HG02763 (cell line): Measurements from ENCODE around the gene NSF.
"Not testable (repeated sequence)": the region's sequence is repeated elsewhere in the genome, so short reads cannot be mapped to it uniquely, and the experiment has no call there.

Experiments used
- ATAC-seq: cut with Tn5 transposase; IDR thresholded peaks from one replicate; pipeline ENCODE4 v1.9.1; 2021; ENCODE audit warnings: mild to moderate bottlenecking, moderate library complexity; ENCODE audit not compliant: unreplicated experiment

Gene NSF

DNA sequence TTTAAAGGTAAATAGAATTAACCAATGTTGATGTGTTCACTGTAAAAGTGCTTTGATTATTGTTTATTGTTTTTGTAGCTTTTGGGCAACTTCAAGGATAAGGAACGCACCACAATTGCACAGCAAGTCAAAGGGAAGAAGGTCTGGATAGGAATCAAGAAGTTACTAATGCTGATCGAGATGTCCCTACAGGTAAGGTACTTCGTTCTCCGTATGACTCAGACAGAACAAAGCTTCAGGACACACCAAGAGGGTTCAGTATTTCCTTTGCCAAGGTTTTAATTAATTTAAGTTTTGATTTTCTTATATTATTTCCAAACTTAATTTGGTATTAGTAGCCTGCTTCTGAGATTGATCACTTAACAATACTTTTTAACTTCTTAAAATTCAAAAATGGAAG is 161.0 kb downstream of the NSF start:
- ATAC-seq, result no peak

DNA sequence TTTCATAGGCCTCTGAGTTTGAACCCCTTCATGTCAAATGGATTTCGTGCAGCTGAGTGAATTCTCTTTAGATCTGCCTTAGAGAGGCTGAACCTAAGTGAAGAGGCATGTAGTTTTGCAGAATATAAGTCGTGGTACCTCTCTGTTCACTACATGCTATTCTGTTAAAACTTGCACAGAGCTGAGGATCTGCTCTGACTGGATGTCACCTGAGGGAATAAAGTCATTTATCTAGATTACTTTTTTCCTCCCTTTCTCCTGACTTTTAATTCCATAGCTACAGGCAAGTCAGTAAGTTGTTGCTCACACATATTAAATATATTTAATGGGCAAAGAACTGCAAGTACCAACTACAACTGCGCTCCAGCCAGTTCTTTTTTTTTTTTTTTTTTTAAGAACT is 163.3 kb downstream of the NSF start:
- ATAC-seq, result no peak

DNA sequence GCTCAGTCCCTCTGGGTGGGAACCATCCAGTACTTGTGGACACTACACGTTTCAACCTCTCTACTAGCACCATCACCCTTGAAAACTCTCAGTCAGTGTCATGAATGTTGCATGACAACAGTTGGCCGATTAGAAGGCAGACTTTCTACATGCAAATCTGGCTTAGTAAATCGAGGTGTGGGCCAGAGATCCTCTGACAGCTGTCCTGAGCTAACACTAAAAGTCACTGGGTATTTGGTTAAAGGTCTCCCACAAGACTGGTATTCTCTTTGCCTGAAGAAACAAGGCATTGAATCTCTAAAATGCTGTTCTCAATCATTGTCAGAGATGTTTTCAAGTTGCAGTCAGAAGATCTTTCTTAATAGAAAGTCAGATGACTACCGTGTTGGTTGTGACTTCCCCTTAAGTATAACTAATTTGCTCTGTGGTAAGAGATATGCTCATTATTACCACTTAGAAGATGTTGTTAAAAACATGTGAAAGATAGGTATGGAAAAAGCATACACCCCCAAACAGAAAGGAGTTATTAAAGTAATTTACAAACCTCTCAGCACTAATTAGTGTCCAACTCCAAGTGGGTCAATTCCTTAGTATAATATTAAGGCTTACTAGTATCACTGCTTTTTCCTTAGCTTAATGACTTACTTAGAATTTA is 165.7 kb downstream of the NSF start:
- no peak for ATAC-seq

DNA sequence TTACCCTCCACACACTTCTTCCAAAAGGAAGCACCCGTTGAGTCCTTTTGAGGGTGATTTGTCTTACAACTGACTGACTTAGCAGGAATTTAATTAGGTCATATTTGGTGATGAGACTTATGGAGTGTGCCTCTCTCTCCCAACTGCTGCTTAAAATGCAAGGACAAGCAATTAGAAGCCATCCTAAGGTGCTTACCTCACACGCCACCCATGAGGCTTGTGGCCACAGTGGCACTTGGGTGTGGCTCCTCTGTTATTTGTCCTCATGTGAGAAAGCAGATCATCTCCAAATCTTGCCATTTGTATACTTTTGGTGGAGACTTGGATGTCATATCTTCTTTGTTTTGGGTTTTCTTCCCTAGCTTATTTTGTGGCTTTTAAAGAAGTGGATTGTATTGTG is 166.4 kb downstream of the NSF start:
- no peak for ATAC-seq

DNA sequence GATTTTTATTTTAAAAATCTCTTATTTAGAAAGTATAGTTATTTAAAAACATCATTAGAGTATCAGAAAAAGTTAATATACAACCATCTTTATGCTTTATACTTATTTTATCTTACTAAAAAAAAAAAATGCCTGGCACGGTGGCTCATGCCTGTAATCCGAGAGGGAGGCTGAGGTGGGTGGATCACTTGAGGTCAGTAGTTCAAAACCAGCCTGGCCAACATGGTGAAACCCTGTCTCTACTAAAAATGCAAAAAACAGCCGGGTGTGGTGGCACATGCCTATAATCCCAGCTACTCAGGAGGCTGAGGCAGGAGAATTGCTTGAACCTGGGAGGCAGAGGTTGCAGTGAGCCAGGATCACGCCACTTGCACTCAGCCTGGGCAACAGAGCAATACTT is 167.1 kb downstream of the NSF start:
- not testable (repeated sequence) for ATAC-seq

DNA sequence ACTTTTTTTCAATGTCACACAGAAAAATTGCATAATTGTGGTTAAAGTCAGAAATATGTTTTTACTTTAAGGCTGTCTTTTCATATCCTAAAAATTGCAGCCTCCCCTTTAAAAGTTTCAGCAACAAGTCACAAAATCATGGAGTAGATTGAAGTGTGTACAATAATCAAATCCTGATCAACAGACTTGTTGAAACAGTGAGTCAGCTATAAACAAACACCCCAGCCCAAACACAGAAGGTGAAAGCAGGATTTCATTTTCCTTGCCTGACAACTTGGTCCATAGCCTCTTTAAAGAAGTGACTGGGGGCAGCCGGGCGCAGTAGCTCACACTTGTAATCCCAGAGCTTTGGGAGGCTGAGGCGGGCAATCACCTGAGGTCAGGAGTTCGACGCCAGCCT is 168.1 kb downstream of the NSF start:
- ATAC-seq, result no peak

DNA sequence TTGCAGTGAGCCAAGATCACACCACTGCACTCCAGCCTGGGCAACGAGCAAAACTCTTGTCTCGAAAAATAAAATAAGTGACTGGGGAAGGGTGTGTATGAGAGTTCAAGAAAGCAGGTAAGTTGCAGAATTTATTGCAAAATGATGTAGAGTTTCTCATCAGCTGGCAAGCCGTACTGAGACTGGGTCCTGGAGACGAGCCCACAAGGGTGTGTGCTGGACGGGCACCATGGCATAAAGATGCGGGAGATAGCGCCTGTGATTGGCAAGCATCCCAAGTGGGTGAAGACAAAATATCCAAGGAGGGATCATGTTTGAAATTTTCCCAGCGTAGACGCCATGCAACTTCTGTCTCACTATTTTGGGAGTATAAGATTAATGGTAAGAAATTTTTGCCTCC is 168.7 kb downstream of the NSF start:
- ATAC-seq, result no peak

DNA sequence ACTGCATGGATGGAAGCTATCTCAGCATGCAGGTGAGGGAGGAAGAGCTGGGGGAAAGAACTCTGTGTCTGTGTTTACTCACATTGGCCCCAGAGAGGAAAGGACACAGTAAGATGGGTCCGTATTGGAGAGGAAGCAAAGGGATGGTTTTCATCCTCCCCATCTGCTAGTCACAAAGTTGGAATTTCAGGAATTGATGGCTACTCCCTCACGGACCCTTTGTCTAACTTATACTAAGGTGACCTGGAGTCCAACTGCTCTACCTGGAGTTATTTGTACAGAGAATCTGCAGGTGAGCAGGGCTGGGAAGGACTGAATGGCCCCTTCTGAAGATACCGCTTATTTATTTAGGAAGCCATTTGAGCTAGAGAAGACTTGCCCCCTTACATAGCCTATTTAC is 172.9 kb downstream of the NSF start:
- ATAC-seq, result no peak

DNA sequence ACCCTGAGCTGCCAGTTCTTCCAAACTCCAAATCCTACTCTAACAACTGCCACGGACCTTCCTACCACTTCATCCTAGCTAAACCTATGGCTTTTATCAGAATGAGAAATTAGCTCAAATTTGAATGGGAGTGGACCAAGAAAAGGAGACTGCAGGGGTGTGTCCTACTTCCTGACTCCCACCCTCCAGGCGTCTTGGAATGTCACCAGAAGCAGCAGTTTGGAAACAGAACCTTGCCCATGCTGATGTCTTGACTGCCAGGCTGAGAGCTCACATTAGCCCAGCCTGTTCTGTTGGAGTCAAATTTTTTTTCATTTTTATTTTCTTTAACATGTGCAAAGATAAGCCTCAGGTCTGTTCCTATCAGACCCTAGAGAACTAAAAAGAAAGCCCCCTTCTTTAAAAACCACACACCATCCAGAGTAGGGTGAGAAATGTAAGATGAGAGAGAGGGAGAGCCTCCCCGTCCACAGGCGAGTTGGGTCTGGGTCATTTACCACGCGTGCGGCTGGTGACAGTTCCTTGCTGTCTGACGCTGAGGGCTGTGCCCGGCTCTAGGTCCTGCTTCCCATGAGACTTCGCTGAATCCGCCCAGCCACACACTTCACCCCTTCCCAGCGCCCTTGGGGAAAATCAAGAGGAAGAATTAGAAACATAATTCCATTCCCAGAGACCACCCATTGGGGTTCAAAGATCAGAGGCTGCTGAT is 173.7 kb downstream of the NSF start:
- no peak for ATAC-seq

DNA sequence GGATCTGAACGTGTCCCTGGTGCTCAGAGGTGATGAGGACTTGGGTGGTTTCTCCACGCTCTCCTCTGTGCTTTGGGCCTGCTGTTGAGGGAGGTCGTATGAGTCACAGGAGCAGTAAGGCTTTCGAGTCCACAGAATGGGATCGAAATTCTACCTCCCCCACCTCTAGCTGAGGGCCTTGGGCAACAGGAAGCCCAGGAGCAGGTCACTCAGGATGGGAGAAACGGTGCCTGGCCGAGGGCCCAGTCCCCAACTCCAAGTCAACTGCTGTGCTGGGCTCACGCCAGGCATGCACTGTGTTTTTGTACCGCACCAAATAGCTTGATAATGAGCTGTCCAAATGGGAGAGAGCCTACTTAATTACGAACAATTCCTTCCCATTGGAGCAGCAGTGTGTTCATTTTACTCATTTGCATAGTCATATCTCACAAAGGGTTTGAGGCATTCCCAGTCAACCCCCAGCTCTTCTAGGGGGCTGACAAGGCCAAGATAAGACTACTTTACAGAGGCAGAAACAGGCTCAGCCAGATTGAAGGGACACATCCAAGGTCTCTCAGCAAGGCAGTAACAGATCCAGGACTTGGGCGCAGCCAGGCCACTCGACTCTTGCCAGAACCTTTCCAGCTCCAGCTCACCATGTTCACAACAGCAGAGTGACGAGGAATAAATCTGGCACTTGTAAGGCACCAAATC is 174.4 kb downstream of the NSF start:
- no peak for ATAC-seq

DNA sequence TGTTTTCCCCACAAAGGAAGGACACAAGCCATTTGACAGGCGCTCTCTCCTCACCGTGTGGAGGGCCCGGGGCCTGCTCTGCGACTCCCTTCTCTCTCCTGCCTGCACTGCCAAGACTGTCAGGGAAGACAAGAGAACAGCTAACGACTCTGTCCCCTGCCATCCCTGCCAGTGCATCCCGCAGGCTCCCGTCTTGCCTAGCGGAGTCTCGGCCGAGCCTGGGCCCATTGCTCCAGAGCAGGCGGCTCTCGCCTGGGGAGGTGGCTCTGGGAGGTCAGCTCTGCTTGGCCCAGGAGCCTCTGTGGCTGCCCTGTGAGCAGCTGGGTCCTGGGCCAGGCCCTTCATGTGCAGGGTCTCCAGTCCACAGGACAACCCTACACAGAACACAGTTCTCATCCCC is 175.0 kb downstream of the NSF start:
- no peak for ATAC-seq

DNA sequence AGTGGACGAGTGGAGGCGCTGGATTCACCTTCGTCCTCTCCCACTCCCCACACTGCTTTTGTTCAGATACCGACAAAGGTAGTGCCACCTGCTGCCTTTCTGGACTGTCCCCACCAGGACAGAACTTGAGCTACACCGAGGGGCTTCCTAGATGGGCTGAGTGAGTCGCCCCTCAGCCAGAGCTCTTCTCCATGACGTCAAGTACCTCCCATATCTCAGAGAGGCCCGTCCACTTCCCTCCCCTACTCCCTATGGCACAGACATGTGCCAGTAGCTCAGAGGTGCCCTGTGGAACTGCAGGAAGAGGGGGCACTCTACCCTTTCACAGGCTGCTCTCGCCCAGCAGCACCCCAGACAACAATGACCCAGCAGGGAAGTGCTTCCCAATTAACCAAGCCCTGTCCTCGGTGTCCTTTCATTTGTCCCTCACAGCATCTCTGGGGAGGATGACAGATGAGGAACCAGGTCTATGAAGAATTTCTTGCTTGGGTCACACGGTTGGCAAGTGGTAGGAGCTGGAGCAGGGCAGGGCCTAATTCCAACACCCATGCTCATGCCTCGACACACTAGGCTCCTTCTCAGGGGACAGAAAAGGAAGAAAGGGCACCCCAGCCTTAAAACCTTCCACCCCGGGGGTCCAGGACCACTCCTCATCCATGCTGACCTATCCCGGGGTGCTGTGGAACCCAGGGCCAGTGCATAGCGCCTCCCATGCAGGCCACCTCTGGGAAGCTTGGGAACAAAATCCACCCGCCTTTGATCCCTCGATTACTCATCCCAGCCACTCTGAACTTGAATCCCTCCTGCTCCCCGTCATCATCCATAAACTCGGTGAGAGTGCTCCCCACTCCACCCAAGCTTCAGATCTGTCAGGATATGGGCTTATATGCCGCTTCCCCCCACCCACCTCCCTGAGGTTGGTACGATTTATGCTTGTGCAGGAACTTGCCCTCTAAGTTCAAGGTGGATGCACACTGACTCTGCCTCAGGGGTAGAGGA is 176.3 kb downstream of the NSF start:
- ATAC-seq, result no peak

DNA sequence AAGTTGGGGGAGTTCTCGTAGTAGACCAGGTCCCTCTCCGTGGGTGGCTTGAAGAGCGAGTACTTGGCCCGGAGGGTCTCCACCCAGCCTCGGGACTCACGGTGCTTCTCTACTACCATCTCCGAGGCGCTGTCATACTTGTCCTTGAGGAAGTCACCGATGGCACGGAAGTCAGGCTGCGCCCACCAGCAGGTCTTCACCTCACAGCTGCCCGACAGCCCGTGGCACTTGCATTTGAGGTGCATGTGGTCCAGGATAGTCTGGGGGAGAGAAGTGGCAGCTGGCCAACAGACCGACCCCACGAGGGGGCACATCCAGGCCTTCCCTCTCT is 178.0 kb downstream of the NSF start:
- no peak for ATAC-seq

DNA sequence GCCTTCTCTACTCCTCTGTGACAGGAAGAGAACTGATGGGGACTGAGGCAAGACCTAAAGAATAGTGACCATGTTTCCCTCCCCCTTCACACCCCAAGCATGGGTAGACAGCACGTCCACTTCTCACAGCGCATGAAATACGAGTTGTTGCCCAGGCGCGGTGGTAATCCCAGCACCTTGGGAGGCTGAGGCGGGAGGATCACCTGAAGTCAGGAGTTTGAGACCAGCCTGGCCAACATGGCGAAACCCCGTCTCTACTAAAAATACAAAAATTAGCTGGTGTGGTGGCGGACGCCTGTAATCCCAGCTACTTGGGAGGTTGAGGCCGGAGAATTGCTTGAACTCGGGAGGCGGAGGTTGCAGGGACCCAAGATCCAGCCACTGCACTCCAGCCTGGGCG is 178.4 kb downstream of the NSF start:
- ATAC-seq, result not testable (repeated sequence)

DNA sequence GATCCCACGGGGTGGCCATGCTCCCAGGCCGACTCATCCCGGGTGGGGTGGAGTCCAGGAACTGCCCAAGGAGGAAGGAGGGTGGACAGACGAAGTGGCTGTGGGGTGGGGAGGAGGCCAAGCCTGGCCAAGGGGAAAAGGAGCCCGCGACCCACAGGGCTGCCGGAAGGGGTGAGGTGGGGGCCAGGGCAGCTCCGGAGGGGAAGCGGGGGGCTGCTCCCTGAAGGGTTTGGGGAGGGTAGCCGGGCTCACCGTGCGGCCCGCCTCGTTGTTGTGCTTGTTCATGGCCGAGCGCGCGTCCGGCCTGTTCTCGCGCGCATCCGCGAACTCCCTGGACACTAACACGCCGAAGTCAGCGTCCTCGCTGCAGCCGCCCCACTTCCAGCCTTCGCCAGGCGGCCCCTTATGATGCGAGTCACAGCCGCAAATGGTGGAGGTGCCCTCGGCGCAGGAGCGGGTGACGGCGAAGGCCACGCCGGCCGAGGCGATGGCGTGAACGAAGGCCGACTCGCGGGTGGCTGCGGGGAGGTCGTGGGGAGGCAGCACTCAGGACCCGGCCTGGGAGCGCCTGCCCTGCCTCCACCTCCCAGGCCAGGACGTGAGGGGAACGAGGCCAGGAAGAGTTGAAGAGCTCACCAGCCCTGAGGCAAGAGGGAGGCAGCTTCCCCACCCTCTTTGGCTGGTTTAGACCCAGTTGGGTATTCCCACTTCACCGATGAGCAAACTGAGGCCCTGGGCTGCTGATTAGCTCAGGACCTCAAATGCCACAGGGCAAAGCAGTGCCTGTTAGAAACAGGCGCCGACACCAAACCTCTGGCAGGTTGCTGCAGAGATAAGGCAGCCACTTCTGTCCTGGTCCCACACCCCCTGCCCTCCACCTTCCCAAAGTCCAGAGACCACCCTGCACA is 179.3 kb downstream of the NSF start:
- no peak for ATAC-seq

DNA sequence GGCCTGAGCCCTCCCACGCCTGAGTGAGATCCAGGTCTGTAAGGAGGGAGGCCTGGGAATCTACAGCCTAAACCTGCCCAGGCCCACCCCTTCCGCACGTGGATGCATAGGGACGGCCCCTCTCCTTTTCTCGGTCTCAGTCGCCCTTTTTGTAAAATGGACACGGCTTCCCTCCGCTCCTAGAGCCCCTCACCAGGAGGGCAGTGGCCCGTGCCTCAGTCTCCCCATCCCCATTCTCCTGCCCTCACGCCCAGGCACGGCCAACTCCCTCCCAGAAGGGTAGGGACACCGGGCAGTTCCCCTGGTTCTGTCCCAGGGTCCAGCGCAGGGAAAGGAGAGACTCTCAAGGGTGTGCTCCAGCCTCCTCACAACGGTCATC is 180.0 kb downstream of the NSF start:
- ATAC-seq, result no peak

DNA sequence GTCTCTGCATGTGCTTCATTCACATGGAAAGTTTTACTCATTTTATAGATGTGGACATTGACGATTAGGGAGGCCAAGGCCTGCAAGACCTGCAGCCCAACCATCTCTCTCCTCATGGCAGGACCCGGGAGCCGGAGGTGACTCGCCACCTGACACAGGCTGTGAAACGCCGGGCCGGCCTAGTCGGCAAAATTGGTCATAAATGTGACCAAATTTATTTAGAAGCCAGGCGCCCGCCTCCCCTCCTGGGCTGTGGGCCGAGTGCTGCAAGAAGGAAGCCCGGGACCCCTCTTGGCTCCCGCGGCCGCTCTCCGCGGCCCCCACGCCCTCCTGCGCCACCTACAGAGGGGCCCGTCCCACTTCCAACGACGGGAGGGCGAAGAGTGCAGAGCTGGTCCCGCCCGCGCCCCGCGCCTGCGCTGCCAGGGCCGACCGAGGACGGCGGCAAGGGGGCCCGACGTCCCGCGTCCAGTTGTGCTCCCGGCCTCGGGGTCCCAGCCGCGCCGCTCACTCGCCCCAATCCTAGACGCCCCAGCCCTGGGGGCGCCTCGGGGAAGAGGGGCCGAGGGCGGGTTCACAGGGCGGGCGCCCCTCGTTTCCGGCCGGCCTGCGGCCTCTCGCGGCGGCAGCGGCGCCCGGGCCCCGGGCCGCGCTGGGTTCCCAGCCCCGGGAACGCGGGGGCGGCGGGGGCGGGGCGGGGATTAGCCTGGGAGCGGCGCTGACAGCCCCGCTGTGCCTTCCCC is 180.5 kb downstream of the NSF start:
- ATAC-seq, result no peak

DNA sequence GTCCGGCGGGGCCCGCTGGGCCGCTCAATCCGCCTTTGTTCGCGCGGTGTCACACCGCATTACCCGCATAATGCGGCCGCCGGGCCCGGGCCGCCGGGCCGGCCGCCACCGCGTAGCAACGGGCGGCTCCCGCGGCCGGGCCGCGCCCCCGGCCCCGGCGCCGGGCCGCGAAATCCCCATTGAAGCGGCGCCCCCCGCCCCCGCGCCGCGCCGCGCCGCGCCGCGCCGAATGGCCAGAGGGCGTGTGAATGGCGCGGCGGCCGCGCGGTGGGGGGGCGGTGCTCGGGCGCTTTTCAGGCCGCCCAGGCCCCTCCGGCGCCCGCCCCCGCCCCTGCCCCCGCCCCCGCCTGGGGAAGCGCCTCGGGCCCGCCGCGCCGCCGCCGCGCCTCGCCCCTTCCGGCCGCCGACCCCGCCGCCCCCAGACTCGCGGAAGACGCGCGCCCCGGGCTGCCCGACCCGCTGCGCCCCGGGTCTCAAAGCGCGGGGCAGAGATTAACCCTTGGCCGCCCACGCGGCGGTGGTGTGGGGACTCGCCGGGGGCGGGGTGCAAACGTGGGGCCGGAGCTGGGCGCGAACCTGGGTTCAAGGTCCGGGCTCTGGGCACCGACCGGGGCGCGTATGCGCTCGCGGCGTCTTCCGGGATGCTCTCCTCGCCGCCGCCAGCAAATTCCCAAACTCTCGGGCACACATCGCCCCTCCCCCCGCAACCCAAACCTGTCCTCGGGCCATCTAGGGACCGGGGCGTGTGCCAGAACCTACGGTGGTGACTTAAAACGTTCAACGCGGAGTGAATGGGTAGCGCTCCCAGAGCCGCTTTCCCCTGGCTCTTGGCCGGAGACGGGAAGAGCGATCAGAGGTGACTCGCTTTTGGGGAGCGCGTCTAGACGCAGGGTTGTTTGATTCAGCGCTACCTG is 181.3 kb downstream of the NSF start:
- ATAC-seq, result no peak
